GM12801 (cell line): ENCODE measurements around the gene GPR108.

Source experiments
- TF ChIP-seq, protein P1 (sequence below): IDR thresholded peaks from one replicate; pipeline ENCODE4 v1.5.1; 2011; ENCODE audit warnings: control low read depth; ENCODE audit not compliant: insufficient read length; ENCODE audit errors: extremely low read depth

The GPR108 gene

GRCh38 chr19:6713773-6714692, 23.3 kb downstream of the GPR108 start:
- TF ChIP-seq, protein P1, sequence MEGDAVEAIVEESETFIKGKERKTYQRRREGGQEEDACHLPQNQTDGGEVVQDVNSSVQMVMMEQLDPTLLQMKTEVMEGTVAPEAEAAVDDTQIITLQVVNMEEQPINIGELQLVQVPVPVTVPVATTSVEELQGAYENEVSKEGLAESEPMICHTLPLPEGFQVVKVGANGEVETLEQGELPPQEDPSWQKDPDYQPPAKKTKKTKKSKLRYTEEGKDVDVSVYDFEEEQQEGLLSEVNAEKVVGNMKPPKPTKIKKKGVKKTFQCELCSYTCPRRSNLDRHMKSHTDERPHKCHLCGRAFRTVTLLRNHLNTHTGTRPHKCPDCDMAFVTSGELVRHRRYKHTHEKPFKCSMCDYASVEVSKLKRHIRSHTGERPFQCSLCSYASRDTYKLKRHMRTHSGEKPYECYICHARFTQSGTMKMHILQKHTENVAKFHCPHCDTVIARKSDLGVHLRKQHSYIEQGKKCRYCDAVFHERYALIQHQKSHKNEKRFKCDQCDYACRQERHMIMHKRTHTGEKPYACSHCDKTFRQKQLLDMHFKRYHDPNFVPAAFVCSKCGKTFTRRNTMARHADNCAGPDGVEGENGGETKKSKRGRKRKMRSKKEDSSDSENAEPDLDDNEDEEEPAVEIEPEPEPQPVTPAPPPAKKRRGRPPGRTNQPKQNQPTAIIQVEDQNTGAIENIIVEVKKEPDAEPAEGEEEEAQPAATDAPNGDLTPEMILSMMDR, result no peak

- TF ChIP-seq, protein P1, result no peak
These were observed 24.4 kb downstream of the GPR108 start for GRCh38 chr19:6712692-6713670.

GRCh38 chr19:6712231-6712630, 25.1 kb downstream of the GPR108 start:
- TF ChIP-seq, protein P1, result no peak

DNA sequence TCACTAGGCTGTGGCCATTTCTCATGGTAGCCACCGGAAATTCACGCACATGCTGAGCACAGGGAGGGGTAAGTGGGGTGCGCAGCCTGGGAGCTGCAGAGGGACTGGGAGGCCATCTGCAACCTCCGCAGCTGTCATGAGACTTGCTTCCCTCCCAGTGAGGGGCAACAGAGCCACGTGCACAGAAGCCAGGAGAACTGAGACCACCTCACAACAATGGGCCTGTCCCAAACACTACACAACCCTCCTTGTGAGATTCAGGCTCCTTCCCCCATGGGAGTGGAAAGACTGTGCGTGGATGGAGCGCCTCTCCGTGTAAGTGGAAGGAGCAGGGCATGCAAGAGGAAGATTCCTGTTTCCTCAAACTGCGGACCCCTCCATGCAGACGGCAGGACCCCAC, 25.8 kb downstream of the GPR108 start:
- TF ChIP-seq, protein P1, result no peak

DNA sequence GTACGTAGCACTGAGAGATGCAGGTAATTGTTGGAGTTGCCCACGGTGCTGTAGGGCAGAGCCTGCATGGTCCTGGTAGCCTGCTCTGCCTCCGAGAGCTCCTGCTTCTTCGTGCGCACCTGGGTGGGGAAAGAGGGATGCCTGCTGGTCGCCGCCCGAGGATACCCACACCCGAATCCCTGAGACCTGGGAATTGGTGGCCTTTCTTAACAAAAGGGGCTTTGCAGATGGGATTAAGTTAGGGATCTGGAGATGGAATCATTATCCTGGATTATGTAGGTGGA, 26.4 kb downstream of the GPR108 start:
- TF ChIP-seq, protein P1, result no peak

GRCh38 chr19:6710273-6711077, 26.9 kb downstream of the GPR108 start:
- TF ChIP-seq, protein P1, result no peak

DNA sequence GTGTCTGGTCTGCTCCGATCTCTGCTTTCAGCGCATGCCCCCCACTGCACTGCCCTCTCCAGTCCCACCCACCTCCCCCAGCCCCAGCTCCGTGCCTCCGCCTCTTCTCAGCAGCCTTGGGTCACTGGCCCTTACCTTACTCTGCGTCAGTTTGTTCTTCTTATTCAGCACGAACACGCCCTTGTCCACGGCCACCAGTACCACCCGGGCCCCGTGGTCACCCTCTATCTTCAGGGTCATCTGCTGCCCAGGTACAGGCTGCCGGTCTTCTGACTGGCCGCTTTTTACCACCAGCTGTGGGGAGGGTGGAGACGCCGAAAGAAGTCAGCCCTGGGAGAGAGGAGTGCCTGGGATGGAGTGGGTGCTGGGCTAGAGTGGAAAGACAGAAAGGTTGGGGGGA, 27.8 kb downstream of the GPR108 start:
- TF ChIP-seq, protein P1, result no peak
